Activated CD8-positive, alpha-beta memory T cell treated with anti-CD3 and anti-CD28 coated beads for 48 hours (primary cell): Measurements from ENCODE around the gene RAPGEF1.

Experiments used
- DNase-seq, 3 experiments: peaks; one replicate each; pipeline ENCODE4 v3.0.0-alpha.2; 2020; ENCODE audit warnings: low read depth in 2 of 3, low spot score in 2 of 3

Gene RAPGEF1

DNA sequence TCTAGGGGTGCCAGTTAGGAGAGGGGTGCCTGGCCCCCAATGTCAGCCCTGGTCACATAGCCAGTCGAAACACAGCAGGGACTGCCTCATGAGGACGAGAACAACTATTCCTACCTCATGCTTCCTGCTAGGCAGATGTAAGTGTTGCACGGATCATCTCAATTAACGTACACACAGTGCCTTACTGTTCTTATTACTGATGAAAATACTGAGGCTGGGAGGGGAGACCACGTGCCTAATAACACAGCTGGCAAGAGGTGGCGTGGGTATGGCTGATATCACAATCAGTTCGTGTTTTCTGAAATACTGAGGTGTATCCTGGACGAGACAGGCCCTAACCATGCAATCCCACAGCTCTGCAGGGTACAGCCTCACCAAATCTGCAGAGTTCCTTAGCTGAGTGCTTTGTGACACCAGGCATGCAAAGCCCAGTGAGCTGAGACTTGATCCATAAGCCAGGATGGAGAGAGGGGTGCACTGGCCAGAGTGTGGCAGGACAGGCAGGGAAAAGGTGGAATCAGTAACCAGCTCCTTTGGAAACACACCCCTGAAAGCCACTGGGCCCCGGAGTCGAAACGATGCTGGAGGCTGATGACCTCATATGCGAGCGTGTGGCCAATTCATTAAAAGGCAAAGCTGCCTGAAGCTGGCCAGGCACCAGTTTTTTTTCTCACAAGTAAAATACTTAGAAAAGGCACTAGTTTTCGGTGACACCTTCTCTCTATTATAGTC is 130.6 kb downstream of the RAPGEF1 start:
- DNase-seq: no peak

DNA sequence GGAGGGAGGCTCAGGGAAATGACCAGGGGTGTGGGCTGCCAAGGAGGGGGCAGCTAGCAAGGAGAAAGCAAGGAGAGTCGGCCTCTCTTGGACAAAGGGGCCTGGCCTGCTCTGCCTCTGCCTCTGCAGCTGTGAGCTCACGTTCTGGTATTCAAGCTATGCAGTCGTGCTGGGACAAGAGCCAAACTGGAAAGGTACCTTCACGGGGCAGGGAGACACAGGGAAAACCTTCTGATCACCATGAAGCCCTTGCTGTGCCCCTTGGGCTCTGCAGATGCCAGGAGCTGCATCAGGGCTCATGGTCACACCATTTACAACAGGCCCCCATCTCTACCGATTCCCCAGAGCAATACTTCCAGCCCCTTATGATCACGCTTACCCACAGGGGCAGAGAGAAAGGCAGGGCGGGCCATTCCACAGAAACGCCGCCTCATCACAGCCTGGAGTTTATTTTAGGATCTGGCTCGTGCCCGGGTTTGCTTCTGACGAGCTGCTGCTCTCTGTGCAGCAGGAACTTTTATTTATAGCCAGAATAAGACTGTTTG is 131.3 kb downstream of the RAPGEF1 start:
- no peak for DNase-seq

DNA sequence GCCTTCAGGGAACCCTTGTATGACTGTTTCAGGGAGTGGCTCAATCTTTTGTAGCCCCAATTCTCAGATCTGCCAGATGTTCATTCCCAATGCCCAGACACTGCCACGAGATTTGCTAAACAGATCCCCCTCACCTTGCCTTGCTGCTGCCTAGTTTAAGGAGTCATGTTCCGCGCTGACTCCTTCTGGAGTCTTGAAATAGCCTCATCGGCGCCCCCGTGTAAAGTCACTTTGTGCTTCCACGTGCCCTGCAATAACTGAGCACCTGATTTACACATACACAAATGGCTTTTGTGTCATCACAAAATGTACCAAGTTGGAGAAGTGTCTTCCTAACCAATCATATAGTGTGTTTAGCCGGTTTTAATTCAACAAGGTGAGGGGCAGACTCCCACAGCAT is 132.3 kb downstream of the RAPGEF1 start:
- DNase-seq: no peak

DNA sequence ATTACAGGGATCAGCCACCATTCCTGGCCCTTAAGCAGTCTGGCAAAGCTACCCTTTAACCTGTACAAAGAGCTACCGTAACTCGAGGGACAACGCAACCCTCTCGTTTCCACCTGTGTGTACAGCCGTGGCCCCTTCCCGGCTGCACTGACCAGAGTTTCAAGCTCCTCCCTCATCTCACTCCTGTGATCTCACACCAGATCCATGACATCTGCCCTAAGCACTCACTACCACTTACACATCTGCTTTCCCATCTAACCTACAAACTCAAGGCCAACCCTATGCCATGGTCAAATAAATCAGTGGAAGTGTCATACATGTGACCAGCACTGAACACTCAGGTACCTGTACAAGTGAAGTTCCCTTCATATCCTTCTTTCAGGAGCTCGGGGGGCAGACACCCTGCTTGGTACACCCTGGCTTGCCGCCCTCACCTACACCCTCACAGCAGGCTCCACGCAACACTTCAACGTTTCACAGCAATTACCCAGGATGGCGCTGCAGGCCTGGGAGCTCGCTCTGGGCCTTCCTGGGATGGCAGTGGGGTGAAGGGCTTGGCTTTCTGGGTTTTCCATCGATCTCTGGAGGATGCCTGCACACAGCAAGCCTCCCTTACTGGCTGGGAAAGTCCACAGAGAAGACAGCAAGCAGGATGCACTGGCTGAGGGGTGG is 132.8 kb downstream of the RAPGEF1 start:
- no peak for DNase-seq

DNA sequence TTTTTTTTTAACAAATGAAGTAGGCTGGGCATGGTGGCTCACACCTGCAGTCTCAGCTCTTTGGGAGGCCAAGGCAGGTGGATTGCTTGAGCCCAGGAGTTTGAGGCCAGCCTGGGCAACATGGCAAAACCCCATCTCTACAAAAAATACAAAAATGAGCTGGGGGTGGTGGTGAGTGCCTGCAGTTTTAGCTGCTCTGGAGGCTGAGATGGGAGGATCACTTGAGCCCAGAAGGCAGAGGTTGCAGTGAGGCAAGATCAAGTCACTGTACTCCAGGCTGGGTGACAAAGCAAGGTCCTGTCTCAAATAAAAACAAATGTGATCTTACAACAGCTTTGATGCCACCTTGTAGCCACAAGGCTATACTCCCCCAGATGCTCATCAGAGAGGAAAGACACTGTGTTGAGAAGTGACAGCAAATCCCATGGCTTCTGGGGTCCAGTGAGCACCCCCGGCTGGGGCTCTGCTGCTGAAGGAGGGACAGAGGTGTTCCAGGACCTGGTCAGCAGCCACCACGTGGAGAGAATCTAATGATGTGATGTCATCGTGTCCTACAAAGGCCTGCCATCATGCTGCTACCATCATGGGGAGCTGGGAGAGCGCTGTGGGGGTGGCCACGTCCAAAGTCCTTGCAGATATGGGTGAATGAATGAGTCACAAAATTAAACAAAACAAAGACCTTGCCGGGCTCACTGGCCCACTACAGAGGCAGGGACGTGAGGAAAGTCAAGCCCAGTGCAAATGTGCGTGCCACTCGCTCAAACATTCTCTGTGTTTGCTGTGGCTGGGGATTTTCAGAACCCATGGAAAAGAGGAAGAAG is 133.9 kb downstream of the RAPGEF1 start:
- no peak for DNase-seq

DNA sequence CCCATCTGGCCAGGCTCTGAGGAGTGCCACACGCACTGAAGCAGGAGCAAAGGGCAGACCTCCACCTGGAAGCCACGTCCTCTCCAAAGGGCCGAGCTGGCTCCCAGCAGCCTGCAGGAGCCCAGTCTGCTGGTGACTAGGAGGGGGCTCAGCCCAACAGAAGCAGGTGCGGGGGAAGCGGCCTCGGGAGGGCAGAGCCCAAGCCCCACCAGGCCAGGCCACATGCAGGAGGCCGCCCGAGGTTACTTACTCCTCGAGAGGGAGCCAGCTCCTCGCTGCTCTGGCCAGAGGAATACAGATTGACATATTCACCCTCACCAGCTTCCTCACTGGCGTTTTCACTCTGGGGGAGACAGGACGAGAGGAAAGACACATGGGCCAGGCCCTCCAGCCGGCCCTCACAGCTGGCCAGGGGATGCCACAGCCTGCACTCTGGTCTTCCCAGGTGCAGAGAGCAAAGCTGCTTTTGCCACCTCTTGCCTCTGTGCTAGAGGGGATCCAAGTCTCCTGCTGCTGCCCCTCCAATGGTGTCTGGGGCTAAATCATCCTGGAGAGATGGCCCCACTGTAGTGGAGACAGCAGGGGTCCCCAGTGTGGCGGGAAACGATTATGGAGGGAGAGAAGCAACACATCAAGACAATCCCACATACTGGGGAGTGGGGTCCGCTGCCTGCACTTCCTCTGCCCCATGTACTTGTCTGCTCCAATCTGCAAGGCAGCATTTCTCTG is 136.0 kb downstream of the RAPGEF1 start:
- DNase-seq: no peak

DNA sequence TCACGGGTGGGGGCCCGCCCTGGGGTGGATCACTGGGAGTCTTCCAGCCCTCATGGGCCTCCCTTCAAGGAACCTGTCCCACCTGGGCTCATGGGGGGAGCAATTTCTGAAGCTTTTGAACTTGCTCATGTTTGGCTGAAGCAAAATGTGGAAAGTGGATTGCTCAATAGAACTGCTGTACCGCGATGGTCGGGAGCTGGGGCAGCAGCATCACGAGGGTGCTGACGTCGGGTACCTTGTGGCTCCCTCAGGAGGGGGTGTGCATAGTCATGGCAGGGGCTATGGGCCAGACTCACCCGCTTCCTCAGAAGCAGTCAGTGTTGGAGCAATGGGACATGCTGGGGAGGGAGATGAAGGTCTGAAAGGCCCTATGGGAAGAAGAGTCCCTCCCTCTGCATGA is 136.7 kb downstream of the RAPGEF1 start:
- DNase-seq: no peak

DNA sequence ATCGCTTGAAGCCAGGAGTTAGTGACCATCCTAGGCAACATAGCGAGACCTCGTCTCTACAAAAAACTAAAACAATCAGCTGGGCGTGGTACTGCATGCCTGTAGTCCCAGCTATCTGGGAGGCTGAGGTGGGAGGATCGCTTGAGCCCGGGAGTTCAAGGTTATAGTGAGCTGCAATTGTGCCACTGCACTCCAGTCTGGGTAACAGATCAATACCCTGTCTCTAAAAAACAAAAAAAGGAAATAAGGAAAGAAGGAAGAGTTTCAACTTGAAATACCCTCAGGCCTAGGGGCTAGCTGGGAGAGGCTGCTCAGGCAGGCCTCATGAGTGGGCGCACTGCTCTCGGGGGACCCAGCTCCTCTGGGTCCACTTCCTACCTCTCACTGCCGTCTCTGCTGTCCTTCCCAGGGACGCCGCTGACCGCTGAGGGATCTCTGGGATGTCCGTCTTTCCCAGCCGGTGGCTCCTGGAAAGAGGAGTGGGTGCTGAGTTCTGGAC is 138.1 kb downstream of the RAPGEF1 start:
- DNase-seq: no peak

DNA sequence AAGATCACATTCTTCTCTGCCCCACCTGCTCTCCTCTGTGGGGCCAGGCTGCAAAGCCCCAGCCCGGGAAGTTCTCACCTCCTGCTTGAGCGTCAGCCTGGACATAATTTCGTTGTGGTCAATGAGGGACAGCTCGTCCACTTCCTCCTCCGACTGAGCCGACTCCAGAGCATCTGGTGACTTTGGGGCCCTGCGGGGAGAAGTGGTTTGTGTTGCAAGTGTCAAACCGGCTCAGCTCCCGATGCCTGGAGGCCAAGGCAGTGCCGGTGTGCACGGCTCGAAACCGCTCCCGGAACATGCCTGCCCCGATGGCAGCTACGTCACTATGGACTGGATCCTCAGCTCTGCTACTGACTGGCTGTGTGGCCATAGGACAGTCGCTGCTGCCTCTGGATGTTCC is 141.8 kb downstream of the RAPGEF1 start:
- no peak for DNase-seq

DNA sequence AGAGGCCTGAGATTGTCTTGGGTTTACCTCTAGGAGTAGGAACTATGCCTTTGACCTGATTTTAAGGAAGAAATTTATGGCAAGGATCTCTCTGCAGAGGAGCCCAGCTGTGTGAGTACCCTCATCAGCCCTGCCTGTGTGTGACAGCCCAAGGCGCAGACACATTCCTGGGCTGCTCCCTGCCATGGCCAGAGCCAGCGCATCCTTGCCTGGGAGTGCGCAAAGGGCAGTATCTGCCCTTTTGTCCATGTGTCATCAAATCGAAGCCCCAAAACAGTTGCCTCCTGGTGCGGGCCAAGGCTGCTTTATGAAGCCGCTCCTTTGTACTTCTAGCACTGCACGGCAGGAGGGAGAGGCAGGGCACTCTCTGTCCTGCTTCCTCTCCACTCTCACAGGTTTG is 142.6 kb downstream of the RAPGEF1 start:
- DNase-seq: no peak

DNA sequence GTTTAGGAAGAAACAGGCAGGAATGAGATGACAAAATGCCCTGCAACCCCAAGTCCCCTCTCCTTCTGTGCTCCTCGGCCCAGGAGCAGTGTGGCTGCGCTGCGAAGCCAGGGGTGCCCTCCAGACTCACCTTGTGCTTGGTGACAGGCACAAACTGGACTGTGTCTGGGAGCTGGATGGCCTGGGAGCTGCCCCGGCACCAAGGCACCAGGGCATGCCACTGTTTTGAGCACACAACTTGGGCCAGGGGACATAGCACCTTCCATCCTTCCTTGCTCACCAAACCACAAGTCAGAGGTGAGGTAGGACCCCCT is 143.5 kb downstream of the RAPGEF1 start:
- DNase-seq: no peak

DNA sequence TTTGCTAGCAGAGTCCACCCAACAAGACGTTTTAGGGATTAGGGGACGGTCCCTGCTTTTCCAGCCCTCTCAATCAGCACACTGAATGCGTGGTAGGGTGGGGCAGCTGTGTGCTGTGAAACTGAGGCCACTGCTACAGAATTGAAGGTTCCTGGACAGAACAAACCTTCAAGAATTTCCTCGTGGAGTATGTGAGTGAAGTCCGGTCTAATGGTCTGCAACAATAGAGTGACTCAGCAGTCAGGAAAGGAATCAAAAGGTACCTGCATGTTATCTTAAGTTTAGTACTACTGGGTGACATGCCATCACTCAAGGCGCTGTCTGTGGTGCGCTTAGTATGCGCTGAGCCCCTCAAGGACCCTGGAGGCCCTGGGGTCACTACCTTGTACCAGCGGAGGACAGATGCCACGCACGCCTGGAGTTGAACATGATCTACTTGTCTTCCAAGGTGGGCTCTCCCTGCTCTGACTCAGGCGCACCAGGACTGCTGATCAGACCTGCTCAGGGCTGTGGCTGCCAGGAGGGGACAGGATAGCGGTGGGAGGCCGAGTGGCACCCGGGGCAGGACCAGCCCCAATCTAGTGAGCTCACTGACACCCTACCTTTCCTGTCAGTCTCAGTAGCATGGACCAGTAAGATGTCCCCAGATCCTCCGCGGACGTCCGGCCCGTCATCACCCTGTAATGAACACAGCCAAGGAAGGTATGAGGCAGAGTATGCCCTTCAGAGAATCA is 144.0 kb downstream of the RAPGEF1 start:
- no peak for DNase-seq

DNA sequence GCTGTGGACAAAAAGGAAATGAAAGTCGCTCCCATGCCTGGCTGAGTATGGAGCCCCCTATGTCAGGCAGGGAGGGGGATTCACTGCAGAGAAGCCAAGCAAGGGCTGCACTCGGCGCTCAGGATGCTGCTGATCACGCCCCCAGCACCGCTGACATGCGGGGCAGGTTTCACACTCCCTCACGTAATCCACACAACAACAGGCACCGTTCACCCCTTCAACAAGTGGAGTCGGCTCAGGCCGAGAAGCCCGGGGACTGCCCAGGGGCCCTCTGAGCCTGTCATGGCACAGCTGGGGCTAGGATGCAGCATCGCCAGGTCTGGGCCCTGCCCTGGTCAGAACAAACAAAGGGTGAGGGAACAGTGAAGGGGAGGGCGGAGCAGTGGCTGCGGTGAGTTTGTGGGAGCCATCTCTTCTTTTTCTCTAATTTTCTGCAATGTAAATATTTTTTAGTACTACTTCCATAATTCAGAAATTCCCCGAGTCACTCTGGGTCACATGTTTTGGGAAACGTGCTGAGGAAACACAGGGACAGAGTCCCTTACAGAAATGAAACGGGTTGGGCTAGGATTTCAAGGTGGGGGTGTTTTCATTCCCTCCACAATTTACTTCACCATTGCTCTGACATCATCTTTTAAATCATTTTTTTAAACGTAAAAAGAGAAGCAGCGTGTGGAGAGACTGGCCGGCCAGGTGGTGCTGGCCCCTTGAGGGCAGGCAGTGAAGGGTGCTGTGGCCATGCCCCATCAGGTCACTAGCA is 144.8 kb downstream of the RAPGEF1 start:
- DNase-seq: no peak

DNA sequence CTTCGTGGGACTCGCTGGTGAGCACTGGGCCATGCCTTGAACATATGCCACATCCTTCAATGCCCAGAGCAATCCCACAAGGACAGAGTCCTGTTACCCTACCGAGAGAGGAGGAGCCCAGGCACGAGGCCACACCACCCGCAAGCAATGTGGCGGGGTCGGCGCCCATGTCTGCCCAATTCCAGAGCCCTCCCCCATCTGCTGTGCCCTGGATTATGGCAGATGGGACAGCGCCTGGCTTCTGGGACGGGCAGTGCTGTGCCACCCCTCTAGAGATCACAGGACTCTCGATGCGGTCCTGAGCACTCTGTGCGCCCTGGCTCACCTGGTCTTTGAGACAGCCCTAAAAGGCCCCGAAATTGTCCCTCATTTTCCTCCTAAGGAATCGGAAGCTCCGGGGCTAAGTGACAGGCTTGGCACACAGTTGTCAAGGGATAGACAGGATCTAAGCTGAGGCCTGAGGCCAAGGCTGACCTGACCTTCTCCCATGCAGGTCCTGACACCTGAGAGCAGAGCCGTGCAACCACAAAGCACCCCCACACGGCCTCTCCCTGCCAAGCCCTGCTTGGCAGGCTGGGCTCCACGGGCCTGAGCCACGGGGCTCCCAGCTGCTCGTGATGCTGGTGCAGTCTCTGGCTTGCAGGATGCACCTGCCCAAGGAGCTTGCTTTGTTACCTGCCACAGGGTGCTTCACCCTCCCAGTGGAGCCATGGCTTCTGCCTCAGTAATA is 145.8 kb downstream of the RAPGEF1 start:
- DNase-seq: no peak

DNA sequence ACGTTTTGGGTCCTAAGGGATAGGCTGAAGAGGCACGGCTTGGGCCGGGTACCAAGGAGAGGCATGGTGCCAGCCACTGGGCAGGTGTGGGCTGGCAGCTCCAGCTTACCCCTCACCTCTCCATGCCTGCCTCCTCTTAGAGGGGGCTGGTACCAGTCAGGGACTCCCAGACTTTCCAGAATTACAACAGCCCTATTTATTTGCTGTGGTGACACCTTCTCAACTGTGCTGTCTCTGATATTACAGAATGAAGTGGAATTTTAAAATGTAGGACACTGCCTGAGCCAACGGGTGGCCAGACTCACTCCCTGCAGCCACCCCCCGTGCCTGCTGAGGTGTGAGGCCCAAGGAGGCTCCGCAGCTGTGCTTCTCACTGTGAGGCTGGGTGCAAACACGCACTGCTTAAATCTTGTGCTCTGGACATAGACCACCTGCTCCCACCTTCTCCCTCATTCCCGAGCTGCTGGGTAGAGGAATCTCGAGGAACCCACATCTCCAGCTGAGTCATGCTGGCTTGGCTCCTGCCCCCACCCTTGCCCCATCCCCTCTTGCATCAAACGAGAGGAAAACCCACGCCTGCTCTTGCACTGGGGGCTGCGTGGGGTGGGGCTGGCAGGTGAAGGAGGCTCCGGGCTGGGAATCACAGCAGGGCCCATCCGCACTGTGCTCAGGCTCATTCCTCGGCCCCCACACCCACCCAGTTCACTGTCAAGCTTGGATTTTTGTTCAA is 146.6 kb downstream of the RAPGEF1 start:
- DNase-seq: no peak

DNA sequence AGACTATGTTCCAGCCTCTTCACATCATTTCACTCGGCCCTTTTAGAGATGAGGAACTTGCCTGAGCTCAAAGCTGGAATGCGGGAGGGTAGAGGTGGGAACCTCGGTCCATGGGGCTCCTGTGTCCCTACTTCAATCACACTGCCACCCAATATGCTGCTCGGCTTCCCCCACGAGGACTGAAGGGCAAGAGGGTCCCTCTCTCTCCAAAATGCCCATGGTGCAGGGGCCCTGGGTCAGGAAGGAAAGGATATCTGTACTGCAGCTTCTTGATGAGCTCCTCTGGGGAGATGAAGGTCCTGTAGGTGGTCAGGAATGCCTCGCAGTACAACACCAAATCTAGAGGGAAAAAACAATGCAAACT is 148.0 kb downstream of the RAPGEF1 start:
- no peak for DNase-seq

DNA sequence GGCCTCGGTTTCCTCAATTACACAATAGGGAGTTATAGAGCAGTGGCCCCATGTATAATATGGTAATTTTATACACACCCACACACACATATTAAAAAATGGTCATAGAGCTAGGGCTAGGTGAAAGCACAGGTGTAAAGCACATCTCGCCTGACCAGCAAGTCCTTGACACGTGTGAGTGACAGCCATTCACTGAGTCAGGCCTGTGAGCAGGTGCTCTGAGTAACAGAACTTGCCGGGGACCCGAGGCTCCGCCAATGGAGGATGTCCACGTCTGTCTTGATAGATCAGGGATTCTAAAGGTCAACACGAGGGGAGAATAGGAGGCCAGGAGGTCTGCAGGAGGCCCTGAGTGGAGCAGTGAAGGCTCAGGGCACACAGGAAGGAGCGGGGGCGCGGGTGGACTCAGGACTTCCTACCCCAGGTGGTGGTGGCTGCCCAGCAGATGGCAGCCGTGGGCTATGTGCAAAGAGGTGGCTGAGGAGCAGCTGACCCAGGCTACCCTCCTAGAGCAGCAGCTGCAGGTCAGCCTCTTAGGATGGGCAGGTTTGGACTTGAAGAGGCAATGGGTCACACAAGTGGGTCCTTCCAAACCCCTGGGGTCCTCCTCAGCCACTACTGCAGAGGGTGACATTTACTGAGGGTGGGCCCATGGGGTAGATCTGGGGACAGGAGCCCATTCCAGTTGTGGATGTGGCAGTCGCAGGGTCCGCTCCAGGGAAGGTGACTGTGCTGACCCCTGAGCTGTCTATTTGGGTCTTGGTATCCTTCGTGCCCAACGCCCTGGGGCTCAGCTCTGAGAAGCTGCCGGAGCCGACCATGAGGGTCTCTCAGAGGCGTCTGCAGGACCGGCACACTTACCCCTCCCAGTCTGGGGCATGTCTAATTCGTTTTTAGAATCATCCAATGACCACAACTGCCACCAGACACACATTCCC is 148.7 kb downstream of the RAPGEF1 start:
- peak; percentile 44 to 63 (median 49) for DNase-seq
